A549 (cell line): ENCODE data around the gene PXK. TPM values are rescaled to one million over a fixed set of nuclear protein-coding genes. Genes with fewer than 3 reads are reported as not detected.

Source experiments
- ATAC-seq, 2 experiments: fragments of 200-7000 bp in 1 of 2; fragments of >200 bp in 1 of 2; cut with Nextera tagmentation in 1 of 2; cut with Tn5 transposase in 1 of 2; 3 replicates each; pipeline versions ENCODE4 v1.8.0 to v1.9.1; 2018 to 2020; ENCODE audit warnings: mild to moderate bottlenecking in 1 of 2, moderate library complexity in 1 of 2
- CTCF ChIA-PET: fragments of 300-600 bp; sonication (Branson Sonifier 250); formaldehyde crosslinking; extraction: SDS; loops from one replicate; lab custom pipeline; 2021; ENCODE audit warnings: antibody characterized with exemption, inconsistent platforms; lab: Yijun Ruan, JAX
- POLR2A ChIA-PET: fragments of 350-600 bp; formaldehyde crosslinking; extraction: SDS; loops from one replicate; lab custom pipeline; 2021; ENCODE audit warnings: antibody characterized with exemption, inconsistent platforms; lab: Yijun Ruan, JAX
- DNase-seq, 2 experiments: peaks; one replicate each; pipeline versions ENCODE4 v3.0.0 to v3.0.0-alpha.2; 2011 to 2016; ENCODE audit warnings: low read depth in 1 of 2, low spot score in 1 of 2
- FAIRE-seq: peaks from 2 replicates; lab custom pipeline; 2011; peaks lifted over from hg19 to GRCh38; lab: Jason Lieb, UNC
- H3K27ac ChIP-seq, 2 experiments: fragments of >200 bp; sonication (Bioruptor Twin); formaldehyde crosslinking; 3 replicates each; pipeline ENCODE4 v1.5.1; 2016 to 2017
- H3K4me1 ChIP-seq: fragments of >200 bp; sonication (Bioruptor Twin); formaldehyde crosslinking; 3 replicates; pipeline ENCODE4 v1.6.1; 2016
- H3K4me2 ChIP-seq: fragments of >200 bp; sonication (Bioruptor Twin); formaldehyde crosslinking; 3 replicates; pipeline ENCODE4 v1.6.1; 2016
- H3K4me3 ChIP-seq: fragments of >200 bp; sonication (Bioruptor Twin); formaldehyde crosslinking; 3 replicates; pipeline ENCODE4 v1.5.1; 2016
- H3K9me3 ChIP-seq: fragments of >200 bp; sonication (Bioruptor Twin); formaldehyde crosslinking; 3 replicates; pipeline ENCODE4 v1.6.1; 2016
- BHLHE40 ChIP-seq: IDR thresholded peaks from 2 replicates; pipeline ENCODE4 v1.6.1; 2012; ENCODE audit warnings: low read depth, low read length, inconsistent platforms
- CBX8 ChIP-seq: fragments of 200-600 bp; sonication (generic); IDR thresholded peaks from 2 replicates; pipeline ENCODE4 v1.6.1; 2016
- CHD2 ChIP-seq: fragments of 150-350 bp; IDR thresholded peaks from 2 replicates; pipeline ENCODE4 v1.6.1; 2014; ENCODE audit warnings: low read length; ENCODE audit not compliant: partially characterized antibody
- EHF ChIP-seq: fragments of 250-450 bp; sonication (Bioruptor Pico); IDR thresholded peaks from 2 replicates; pipeline ENCODE4 v1.5.0; 2020; ENCODE audit warnings: mild to moderate bottlenecking
- ELK1 ChIP-seq: fragments of 150-350 bp; IDR thresholded peaks from 2 replicates; pipeline ENCODE4 v1.6.1; 2014; ENCODE audit warnings: low read depth, mild to moderate bottlenecking, low read length
- FOSL2 ChIP-seq, 2 experiments: fragments of 450-650 bp in 1 of 2; fragments of >200 bp in 1 of 2; sonication (Bioruptor Twin) in 1 of 2; formaldehyde crosslinking; IDR thresholded peaks; 2 replicates each; pipeline versions ENCODE4 v1.5.0 to v1.6.1; 2016 to 2020; ENCODE audit warnings: mild to moderate bottlenecking in 1 of 2, moderate library complexity in 1 of 2
- FOXS1 ChIP-seq: fragments of 250-450 bp; sonication (Bioruptor Pico); IDR thresholded peaks from 2 replicates; pipeline ENCODE4 v1.5.0; 2020; ENCODE audit warnings: mild to moderate bottlenecking, moderate library complexity
- HDAC2 ChIP-seq: fragments of 200-600 bp; sonication (generic); IDR thresholded peaks from 2 replicates; pipeline ENCODE4 v1.6.1; 2016
- HOXA7 ChIP-seq: fragments of 250-450 bp; sonication (Bioruptor Pico); IDR thresholded peaks from 2 replicates; pipeline ENCODE4 v1.5.0; 2020; ENCODE audit warnings: mild to moderate bottlenecking, moderate library complexity
- KDM1A ChIP-seq: fragments of 200-600 bp; sonication (generic); IDR thresholded peaks from 2 replicates; pipeline ENCODE4 v1.6.1; 2016; ENCODE audit warnings: low read depth, mild to moderate bottlenecking
- KDM5A ChIP-seq: fragments of 200-600 bp; sonication (generic); IDR thresholded peaks from 2 replicates; pipeline ENCODE4 v1.6.1; 2016; ENCODE audit warnings: antibody characterized with exemption, mild to moderate bottlenecking
- MAFK ChIP-seq: fragments of 450-650 bp; IDR thresholded peaks from 2 replicates; pipeline ENCODE4 v1.6.1; 2014; ENCODE audit not compliant: partially characterized antibody
- NPAS2 ChIP-seq: fragments of 250-450 bp; sonication (Bioruptor Pico); IDR thresholded peaks from 2 replicates; pipeline ENCODE4 v1.8.0; 2022; ENCODE audit warnings: mild to moderate bottlenecking, moderate library complexity, borderline replicate concordance
- NR3C1 ChIP-seq: fragments of >200 bp; sonication (Bioruptor Twin); formaldehyde crosslinking; IDR thresholded peaks from 3 replicates; pipeline ENCODE4 v1.6.1; 2017
- POLR2A ChIP-seq: IDR thresholded peaks from 2 replicates; pipeline ENCODE4 v1.6.1; 2012; ENCODE audit warnings: mild to moderate bottlenecking, low read length
- RFX5 ChIP-seq: fragments of 450-650 bp; IDR thresholded peaks from 2 replicates; pipeline ENCODE4 v1.7.1; 2014; ENCODE audit warnings: antibody characterized with exemption, mild to moderate bottlenecking, moderate library complexity
- SMC3 ChIP-seq: fragments of >200 bp; sonication (Bioruptor Twin); formaldehyde crosslinking; IDR thresholded peaks from 3 replicates; pipeline ENCODE4 v1.6.1; 2018; ENCODE audit warnings: inconsistent platforms
- TP53 ChIP-seq: fragments of 250-450 bp; sonication (Bioruptor Pico); IDR thresholded peaks from 2 replicates; pipeline ENCODE4 v1.5.0; 2021; ENCODE audit warnings: mild to moderate bottlenecking, moderate library complexity
- ZFP36 ChIP-seq: fragments of 450-650 bp; IDR thresholded peaks from 2 replicates; pipeline ENCODE4 v1.6.1; 2014; ENCODE audit warnings: borderline replicate concordance; ENCODE audit not compliant: partially characterized antibody
- ZNF302 ChIP-seq: fragments of 250-450 bp; sonication (Bioruptor Pico); IDR thresholded peaks from 2 replicates; pipeline ENCODE4 v1.9.0; 2021; ENCODE audit warnings: inconsistent platforms, mild to moderate bottlenecking, moderate library complexity
- WGBS: methylation state at CpG from one replicate; pipeline ENCODE4 v1.1.6; 2017; ENCODE audit errors: missing lambda C conversion rate; 5-methylcytosine and 5-hydroxymethylcytosine counted together
- polyA plus RNA-seq, 4 experiments: library from polyadenylated mRNA; depleted of rRNA in 3 of 4; stranded (reverse); fragments of >200 nt; fragmentation: RNase III in 1 of 4; extraction: RNeasy Plus Mini Kit Qiagen cat#74134 plus additional on column Dnase treatment in 1 of 4; gene quantifications; 2 replicates in 3 of 4; 3 replicates in 1 of 4; pipeline ENCODE4 v1.2.3, GENCODE V29; 2011 to 2017
- TF ChIP-seq, protein P1 (sequence below): fragments of >200 bp; sonication (Bioruptor Twin); formaldehyde crosslinking; IDR thresholded peaks from 3 replicates; pipeline ENCODE4 v1.6.1; 2016

PXK gene
- polyA plus RNA-seq, 2 of the 4 experiments (the other 2 are of a cell fraction): 4.4 to 10.5 TPM

DNA sequence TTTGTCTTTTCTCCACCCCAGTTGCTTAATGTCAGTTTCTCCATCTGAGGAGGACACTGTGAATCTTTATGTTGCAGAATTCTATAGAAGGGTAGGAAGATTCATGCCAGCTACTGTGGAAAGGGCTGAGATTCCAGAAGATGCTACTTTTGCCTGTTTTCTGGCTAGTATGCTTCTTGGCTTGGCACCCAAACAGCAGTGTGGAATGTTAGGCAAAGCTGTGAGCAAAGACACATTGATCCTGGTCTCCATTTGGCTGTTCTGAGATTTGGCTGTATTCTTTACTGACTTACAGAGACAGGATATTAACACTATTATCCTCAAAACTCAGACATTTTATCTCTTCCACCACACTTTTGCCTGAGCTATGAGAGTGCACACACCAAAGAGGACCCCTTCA, 61.6 kb downstream of the PXK start:
- DNase-seq (no peak), FAIRE-seq (no peak), ATAC-seq (no peak)
- TF ChIP-seq FOXS1 (CRISPR knock-in tag): no peak
- POLR2A ChIA-PET: no interaction called here
- Histone ChIP-seq H3K4me1 (no peaks in the 10 kb centered on the region), H3K4me3 (no peak overlapping the region), H3K9me3 (no peaks in the 10 kb centered on the region), H3K4me2 (no peak overlapping the region), H3K27ac (no peak overlapping the region)
- CTCF ChIA-PET: interaction anchor here (1.3 to 3.0 kb wide), 4 partner anchors 10 to 88 kb away, joined by 3 to 12 read pairs (median 6); partner anchors contain the start of genes HTD2 and RPP14

GRCh38 chr3:58398669-58399333, 66.1 kb downstream of the PXK start:
- Histone ChIP-seq H3K4me3 (no peak overlapping the region), H3K4me1 (no peaks in the 10 kb centered on the region), H3K4me2 (no peak overlapping the region), H3K9me3 (no peaks in the 10 kb centered on the region), H3K27ac (no peak overlapping the region)
- POLR2A ChIA-PET: no interaction called here
- CTCF ChIA-PET: interaction anchor here (1.0 kb wide), 1 partner anchor 47 kb away, joined by 4 read pairs; no protein-coding TSS in a partner anchor
- WGBS: 83% methylated on average over 9 of the region's 9 CpGs
- no peak for ATAC-seq
- FAIRE-seq: no peak
- TF ChIP-seq SMC3 (no peak), NR3C1 (no peak)
- no peak for DNase-seq

GRCh38 chr3:58403513-58404109, 70.9 kb downstream of the PXK start:
- DNase-seq (no peak), ATAC-seq (no peak), FAIRE-seq (no peak)
- CTCF ChIA-PET: interaction anchor here (0.6 to 1.5 kb wide), 2 partner anchors 56 to 82 kb away, joined by 3 read pairs; no protein-coding TSS in a partner anchor
- POLR2A ChIA-PET: no interaction called here
- TF ChIP-seq EHF: no peak
- TF ChIP-seq, protein P1, sequence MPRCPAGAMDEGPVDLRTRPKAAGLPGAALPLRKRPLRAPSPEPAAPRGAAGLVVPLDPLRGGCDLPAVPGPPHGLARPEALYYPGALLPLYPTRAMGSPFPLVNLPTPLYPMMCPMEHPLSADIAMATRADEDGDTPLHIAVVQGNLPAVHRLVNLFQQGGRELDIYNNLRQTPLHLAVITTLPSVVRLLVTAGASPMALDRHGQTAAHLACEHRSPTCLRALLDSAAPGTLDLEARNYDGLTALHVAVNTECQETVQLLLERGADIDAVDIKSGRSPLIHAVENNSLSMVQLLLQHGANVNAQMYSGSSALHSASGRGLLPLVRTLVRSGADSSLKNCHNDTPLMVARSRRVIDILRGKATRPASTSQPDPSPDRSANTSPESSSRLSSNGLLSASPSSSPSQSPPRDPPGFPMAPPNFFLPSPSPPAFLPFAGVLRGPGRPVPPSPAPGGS: no peak
- no peak for TF ChIP-seq ZNF302 (CRISPR knock-in tag)
- TF ChIP-seq POLR2A: no peak
- TF ChIP-seq NPAS2 (CRISPR knock-in tag): no peak
- no peak for TF ChIP-seq KDM1A
- TF ChIP-seq TP53 (CRISPR knock-in tag): no peak
- TF ChIP-seq CHD2: no peak
- no peak for TF ChIP-seq NR3C1
- Histone ChIP-seq H3K4me3 (no peak overlapping the region), H3K9me3 (no peaks in the 10 kb centered on the region), H3K27ac (no peak overlapping the region), H3K4me2 (no peak overlapping the region), H3K4me1 (no peaks in the 10 kb centered on the region)
- 84% methylated on average over 6 of the region's 6 CpGs for WGBS

DNA sequence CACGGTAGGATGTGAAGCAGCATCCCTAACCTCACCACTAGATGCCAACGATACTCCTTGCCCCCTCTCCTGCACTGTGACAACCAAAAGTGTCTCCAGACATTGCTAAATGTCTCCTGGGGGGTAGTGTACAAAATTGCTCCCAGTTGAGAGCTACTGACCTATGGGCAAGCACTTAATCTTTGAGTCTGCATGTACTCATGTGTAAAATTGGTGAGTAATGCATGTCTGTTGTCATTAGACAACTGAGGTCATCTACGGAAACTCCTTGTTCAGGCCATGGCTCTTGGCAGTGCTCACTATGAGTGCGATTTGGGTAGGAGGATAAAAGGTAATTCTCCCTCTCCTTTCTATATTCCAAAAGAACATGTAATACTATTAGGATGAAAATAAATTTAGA, 71.7 kb downstream of the PXK start:
- H3K4me3 ChIP-seq: no peak overlapping the region
- DNase-seq (no peak), FAIRE-seq (no peak), ATAC-seq (no peak)
- whole genome bisulfite sequencing: 66% methylated on average over 4 of the region's 4 CpGs
- no peak overlapping the region for H3K27ac ChIP-seq
- TF ChIP-seq MAFK (no peak), CBX8 (no peak), POLR2A (no peak), FOXS1 (CRISPR knock-in tag) (no peak), ZFP36 (no peak)
- ChIA-PET CTCF (interaction anchor here (0.5 to 2.5 kb wide), 4 partner anchors 11 to 1452 kb away, joined by 3 to 10 read pairs (median 3); no protein-coding TSS in a partner anchor), POLR2A (no interaction called here)
- no peak overlapping the region for H3K4me2 ChIP-seq
- no peaks in the 10 kb centered on the region for H3K4me1 ChIP-seq
- H3K9me3 ChIP-seq: no peaks in the 10 kb centered on the region

DNA sequence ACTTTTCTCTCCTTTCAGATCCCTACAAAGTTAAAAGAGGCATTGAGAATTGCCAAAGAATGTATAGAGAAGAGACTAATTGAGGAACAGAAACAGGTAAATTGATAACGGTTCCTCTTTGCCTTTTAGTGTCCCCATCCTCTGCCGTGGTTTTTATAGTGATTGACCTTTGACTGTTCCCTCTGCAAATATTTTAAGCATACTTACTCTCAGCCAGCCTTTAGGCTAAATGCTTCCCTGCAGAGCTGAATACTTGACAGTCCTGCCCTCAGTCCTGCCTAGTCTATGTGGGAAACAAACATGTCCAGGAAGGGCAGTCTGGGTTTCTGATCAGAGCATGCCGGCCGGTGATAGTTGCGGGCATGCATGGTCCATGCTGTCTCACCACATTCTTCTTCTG, 76.2 kb downstream of the PXK start:
- H3K27ac ChIP-seq: no peak overlapping the region
- 83% methylated on average over 5 of the region's 5 CpGs for WGBS
- CTCF ChIA-PET: interaction anchor here (0.9 to 1.6 kb wide), 5 partner anchors 9 to 221 kb away, joined by 3 to 5 read pairs (median 4); partner anchors contain the start of genes HTD2 and RPP14
- DNase-seq: no peak
- TF ChIP-seq KDM1A: no peak
- no peak for TF ChIP-seq HDAC2
- no peak for TF ChIP-seq RFX5
- TF ChIP-seq ELK1: no peak
- no peak for TF ChIP-seq HOXA7
- TF ChIP-seq BHLHE40: no peak
- no peak for TF ChIP-seq KDM5A
- no peak for TF ChIP-seq FOSL2 (IDR thresholded peaks at IDR 0.05)
- TF ChIP-seq FOSL2 (CRISPR knock-in tag; IDR thresholded peaks at IDR 0.05): no peak
- ATAC-seq: no peak
- H3K4me3 ChIP-seq: no peak overlapping the region
- H3K9me3 ChIP-seq: no peaks in the 10 kb centered on the region
- H3K4me2 ChIP-seq: no peak overlapping the region
- no peak for FAIRE-seq
- H3K4me1 ChIP-seq: no peaks in the 10 kb centered on the region
- POLR2A ChIA-PET: no interaction called here
